ENCODE results near the gene RASA1. TPM values are rescaled to one million over a fixed set of nuclear protein-coding genes. Genes with fewer than 3 reads are reported as not detected.

Gene RASA1
- total and polyA plus RNA-seq, 5 donors from 2014 or later = 6.8 to 37.8 (median 8.6) TPM

- no peaks in the 10 kb centered on the region for H3K9me3 ChIP-seq (ENCODE audit: control insufficient read depth in 2 of 2, low read length in 2 of 2)
- ATAC-seq (ENCODE audit: low read depth in 2 of 2) = no peak
- H3K36me3 ChIP-seq (ENCODE audit: control insufficient read depth, insufficient read depth, low read length) = peaks cover 93% of the 10 kb centered on the region
- no peak for DNase-seq
- H3K4me3 ChIP-seq (ENCODE audit: low read depth, low read length) = no peak overlapping the region
- peaks cover 69% of the 10 kb centered on the region for H3K36me3 Mint-ChIP-seq
- H3K27ac ChIP-seq (ENCODE audit: insufficient read depth, low read length, poor library complexity, severe bottlenecking) = no peak overlapping the region
- no peak overlapping the region for H3K4me3 Mint-ChIP-seq
- H3K27ac Mint-ChIP-seq = peak overlapping the region in 1 of 3 donors; percentile 9
- H3K27me3 ChIP-seq (ENCODE audit: control insufficient read depth, insufficient read depth, low read length) = no peaks in the 10 kb centered on the region
- H3K4me1 Mint-ChIP-seq = peaks cover 14 to 48% (median 34%) of the 10 kb centered on the region in 4 donors
- no peaks in the 10 kb centered on the region for H3K4me1 ChIP-seq (ENCODE audit: control insufficient read depth, insufficient read depth, low read length, poor library complexity, severe bottlenecking)
- peaks cover 0 to 2% (median 0%) of the 10 kb centered on the region in 7 donors for H3K9me3 Mint-ChIP-seq
- peaks cover 4% of the 10 kb centered on the region for H3K27me3 Mint-ChIP-seq
Observed at GRCh38 chr5:87393331-87393730, 125.6 kb downstream of the RASA1 start.

GRCh38 chr5:87394411-87395165 is 126.9 kb downstream of the RASA1 start:
- no peak overlapping the region for H3K27ac ChIP-seq (ENCODE audit: insufficient read depth, low read length, poor library complexity, severe bottlenecking)
- H3K9me3 ChIP-seq (ENCODE audit: control insufficient read depth in 2 of 2, low read length in 2 of 2) = no peaks in the 10 kb centered on the region

GRCh38 chr5:87398981-87399614 is 131.4 kb downstream of the RASA1 start:
- peak overlapping the region; percentile 15 to 59 (median 50) for H3K27ac Mint-ChIP-seq
- ATAC-seq (ENCODE audit: low read depth in 2 of 2) (no peak), DNase-seq (no peak)
- Histone ChIP-seq H3K9me3 (ENCODE audit: control insufficient read depth in 2 of 2, low read length in 2 of 2) (no peaks in the 10 kb centered on the region), H3K4me3 (ENCODE audit: low read depth, low read length) (no peak overlapping the region), H3K27ac (ENCODE audit: insufficient read depth, low read length, poor library complexity, severe bottlenecking) (no peak overlapping the region), H3K36me3 (ENCODE audit: control insufficient read depth, insufficient read depth, low read length) (peaks cover 83% of the 10 kb centered on the region), H3K4me1 (ENCODE audit: control insufficient read depth, insufficient read depth, low read length, poor library complexity, severe bottlenecking) (peaks cover 11% of the 10 kb centered on the region), H3K27me3 (ENCODE audit: control insufficient read depth, insufficient read depth, low read length) (no peaks in the 10 kb centered on the region)
- H3K4me1 Mint-ChIP-seq = peaks cover 6 to 52% (median 37%) of the 10 kb centered on the region in 4 donors
- peak overlapping the region in 1 of 4 donors; percentile 43 for H3K4me3 Mint-ChIP-seq
- no peaks in the 10 kb centered on the region for H3K27me3 Mint-ChIP-seq
- H3K9me3 Mint-ChIP-seq = peaks cover 0 to 2% (median 0%) of the 10 kb centered on the region in 7 donors
- H3K36me3 Mint-ChIP-seq = peaks cover 45% of the 10 kb centered on the region

More at GRCh38 chr5:87394411-87395165, 126.9 kb downstream of the RASA1 start:
- DNase-seq (no peak), ATAC-seq (ENCODE audit: low read depth in 2 of 2) (no peak)
- Histone ChIP-seq H3K36me3 (ENCODE audit: control insufficient read depth, insufficient read depth, low read length) (peaks cover 91% of the 10 kb centered on the region), H3K4me1 (ENCODE audit: control insufficient read depth, insufficient read depth, low read length, poor library complexity, severe bottlenecking) (peaks cover 4% of the 10 kb centered on the region), H3K27me3 (ENCODE audit: control insufficient read depth, insufficient read depth, low read length) (no peaks in the 10 kb centered on the region), H3K4me3 (ENCODE audit: low read depth, low read length) (no peak overlapping the region)
- H3K36me3 Mint-ChIP-seq = peaks cover 69% of the 10 kb centered on the region
- no peak overlapping the region for H3K4me3 Mint-ChIP-seq
- peaks cover 14 to 56% (median 40%) of the 10 kb centered on the region in 4 donors for H3K4me1 Mint-ChIP-seq
- H3K27me3 Mint-ChIP-seq = peaks cover 4% of the 10 kb centered on the region
- H3K27ac Mint-ChIP-seq = peak overlapping the region in 1 of 3 donors; percentile 61
- H3K9me3 Mint-ChIP-seq = peaks cover 0 to 2% (median 0%) of the 10 kb centered on the region in 7 donors

DNA sequence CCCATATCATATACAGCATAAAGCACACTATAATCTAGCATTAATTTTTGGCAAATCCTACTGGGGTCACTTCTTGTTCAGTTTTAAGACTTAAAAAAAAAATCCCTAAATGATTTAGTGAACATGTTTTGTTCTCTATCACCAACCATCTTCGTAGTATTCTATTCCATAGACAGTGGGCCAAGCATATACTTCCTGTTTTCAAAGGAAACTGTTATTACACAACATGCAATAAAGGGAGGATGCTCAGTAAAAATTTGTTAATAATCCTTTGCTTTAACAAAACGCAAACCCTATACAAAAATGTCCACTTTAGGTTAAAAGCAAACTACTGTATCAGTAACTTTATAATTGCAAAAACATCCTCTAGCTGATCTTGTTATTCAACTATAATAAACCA is 132.0 kb downstream of the RASA1 start:
- Histone ChIP-seq H3K4me1 (ENCODE audit: control insufficient read depth, insufficient read depth, low read length, poor library complexity, severe bottlenecking) (peaks cover 11% of the 10 kb centered on the region), H3K9me3 (ENCODE audit: control insufficient read depth in 2 of 2, low read length in 2 of 2) (no peaks in the 10 kb centered on the region), H3K27ac (ENCODE audit: insufficient read depth, low read length, poor library complexity, severe bottlenecking) (no peak overlapping the region), H3K36me3 (ENCODE audit: control insufficient read depth, insufficient read depth, low read length) (peaks cover 80% of the 10 kb centered on the region), H3K27me3 (ENCODE audit: control insufficient read depth, insufficient read depth, low read length) (no peaks in the 10 kb centered on the region), H3K4me3 (ENCODE audit: low read depth, low read length) (peak overlapping the region; percentile 8)
- Mint-ChIP-seq H3K27me3 (no peaks in the 10 kb centered on the region), H3K4me1 (peaks cover 11 to 55% (median 40%) of the 10 kb centered on the region in 4 donors), H3K4me3 (no peak overlapping the region), H3K36me3 (peaks cover 43% of the 10 kb centered on the region), H3K27ac (peak overlapping the region; percentile 15 to 59 (median 50)), H3K9me3 (peaks cover 0 to 2% (median 0%) of the 10 kb centered on the region in 7 donors)
- ATAC-seq (ENCODE audit: low read depth in 2 of 2) (no peak), DNase-seq (no peak)

DNA sequence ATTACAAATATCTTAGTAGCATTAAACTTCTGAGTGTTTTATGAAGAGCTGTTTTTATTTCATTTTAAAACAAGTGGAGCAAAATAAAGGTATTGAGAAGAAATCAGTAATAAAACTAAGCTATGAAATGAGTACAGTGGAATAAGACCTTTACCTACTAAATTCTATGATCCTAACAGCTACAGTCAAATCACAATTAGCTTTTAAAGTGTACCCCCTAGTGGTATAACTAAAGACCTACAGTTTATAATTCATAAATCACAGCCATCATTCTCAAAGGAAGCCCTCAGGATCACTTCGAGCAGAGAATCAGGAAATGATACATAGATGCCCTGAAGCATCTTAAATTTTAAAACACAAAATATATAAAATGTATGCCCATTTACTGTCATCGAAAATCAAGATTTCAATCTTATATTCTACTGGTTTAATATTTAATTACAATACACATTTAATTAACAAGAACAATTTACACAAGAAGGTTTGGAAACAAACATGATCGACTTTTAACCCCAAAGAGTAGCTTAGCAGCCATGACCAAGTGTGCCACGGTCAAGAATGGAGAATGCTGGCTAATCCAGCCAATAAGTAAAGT is 132.7 kb downstream of the RASA1 start:
- peaks cover 41% of the 10 kb centered on the region for H3K36me3 Mint-ChIP-seq
- DNase-seq = peak in 2 of 3 donors; percentile 58 to 62
- H3K36me3 ChIP-seq (ENCODE audit: control insufficient read depth, insufficient read depth, low read length) = peaks cover 78% of the 10 kb centered on the region

GRCh38 chr5:87401626-87402025 is 133.9 kb downstream of the RASA1 start:
- Histone ChIP-seq H3K4me1 (ENCODE audit: control insufficient read depth, insufficient read depth, low read length, poor library complexity, severe bottlenecking) (peaks cover 11% of the 10 kb centered on the region), H3K27me3 (ENCODE audit: control insufficient read depth, insufficient read depth, low read length) (no peaks in the 10 kb centered on the region), H3K9me3 (ENCODE audit: control insufficient read depth in 2 of 2, low read length in 2 of 2) (no peaks in the 10 kb centered on the region), H3K27ac (ENCODE audit: insufficient read depth, low read length, poor library complexity, severe bottlenecking) (peak overlapping the region; percentile 28), H3K36me3 (ENCODE audit: control insufficient read depth, insufficient read depth, low read length) (peaks cover 80% of the 10 kb centered on the region), H3K4me3 (ENCODE audit: low read depth, low read length) (no peak overlapping the region)
- H3K27me3 Mint-ChIP-seq = no peaks in the 10 kb centered on the region
- H3K27ac Mint-ChIP-seq = no peak overlapping the region
- no peaks in the 10 kb centered on the region for H3K9me3 Mint-ChIP-seq
- ATAC-seq (ENCODE audit: low read depth in 2 of 2) (no peak), DNase-seq (no peak)
- H3K4me3 Mint-ChIP-seq = no peak overlapping the region
- peaks cover 45% of the 10 kb centered on the region for H3K36me3 Mint-ChIP-seq
- peaks cover 15 to 60% (median 44%) of the 10 kb centered on the region in 4 donors for H3K4me1 Mint-ChIP-seq

More for the DNA sequence above, 132.7 kb downstream of the RASA1 start:
- peaks cover 11% of the 10 kb centered on the region for H3K4me1 ChIP-seq (ENCODE audit: control insufficient read depth, insufficient read depth, low read length, poor library complexity, severe bottlenecking)
- H3K4me3 Mint-ChIP-seq = peak overlapping the region in 2 of 4 donors; percentile 1 to 50
- peak; percentile 76 to 84 for ATAC-seq (ENCODE audit: low read depth in 2 of 2)
- H3K4me3 ChIP-seq (ENCODE audit: low read depth, low read length) = peak overlapping the region; percentile 8
- H3K4me1 Mint-ChIP-seq = peaks cover 11 to 52% (median 37%) of the 10 kb centered on the region in 4 donors
- H3K27me3 ChIP-seq (ENCODE audit: control insufficient read depth, insufficient read depth, low read length) = no peaks in the 10 kb centered on the region
- no peaks in the 10 kb centered on the region for H3K27me3 Mint-ChIP-seq
- H3K27ac Mint-ChIP-seq = peak overlapping the region in 2 of 3 donors; percentile 15 to 50
- H3K9me3 Mint-ChIP-seq = no peaks in the 10 kb centered on the region
- H3K9me3 ChIP-seq (ENCODE audit: control insufficient read depth in 2 of 2, low read length in 2 of 2) = no peaks in the 10 kb centered on the region
- H3K27ac ChIP-seq (ENCODE audit: insufficient read depth, low read length, poor library complexity, severe bottlenecking) = peak overlapping the region; percentile 28

GRCh38 chr5:87403409-87403808 is 135.7 kb downstream of the RASA1 start:
- Mint-ChIP-seq H3K4me3 (no peak overlapping the region), H3K9me3 (no peaks in the 10 kb centered on the region), H3K36me3 (peaks cover 52% of the 10 kb centered on the region), H3K4me1 (peaks cover 23 to 56% (median 50%) of the 10 kb centered on the region in 4 donors), H3K27ac (peak overlapping the region in 1 of 3 donors; percentile 27), H3K27me3 (no peaks in the 10 kb centered on the region)
- Histone ChIP-seq H3K27me3 (ENCODE audit: control insufficient read depth, insufficient read depth, low read length) (no peaks in the 10 kb centered on the region), H3K27ac (ENCODE audit: insufficient read depth, low read length, poor library complexity, severe bottlenecking) (no peak overlapping the region), H3K4me1 (ENCODE audit: control insufficient read depth, insufficient read depth, low read length, poor library complexity, severe bottlenecking) (peaks cover 19% of the 10 kb centered on the region), H3K36me3 (ENCODE audit: control insufficient read depth, insufficient read depth, low read length) (peaks cover 80% of the 10 kb centered on the region), H3K9me3 (ENCODE audit: control insufficient read depth in 2 of 2, low read length in 2 of 2) (no peaks in the 10 kb centered on the region), H3K4me3 (ENCODE audit: low read depth, low read length) (no peak overlapping the region)
- no peak for ATAC-seq (ENCODE audit: low read depth in 2 of 2)
- DNase-seq = no peak

Measured in CD4-positive, CD25-positive, alpha-beta regulatory T cell (primary cell).